Measurements from ENCODE around the gene SIM2. TPM values are rescaled to one million over a fixed set of nuclear protein-coding genes. Genes with fewer than 3 reads are reported as not detected.

SIM2 gene
- total and polyA plus RNA-seq, 12 donors, result 0.01 to 0.16 (median 0.15) TPM; not detected in 9

- 12 to 15% methylated on average over 51 to 62 of the region's 62 CpGs for WGBS, 2 donors
- peak in 7 of 8 donors; percentile 5 to 35 (median 21) for ATAC-seq
- H3K36me3 ChIP-seq, result peaks cover 0 to 4% (median 0%) of the 10 kb centered on the region in 9 donors
These were observed 48.3 kb downstream of the SIM2 start for GRCh38 chr21:36747041-36747814.

GRCh38 chr21:36747815-36748383 is 49.0 kb downstream of the SIM2 start:
- intact Hi-C loops (cut with DNase I), result loop anchor here (2.0 to 10.0 kb wide), 9 partner anchors 94 to 179 kb away; no protein-coding TSS in a partner anchor

More at GRCh38 chr21:36747041-36747814, 48.3 kb downstream of the SIM2 start:
- intact Hi-C loops (cut with DNase I), result loop anchor here (5.0 to 10.0 kb wide), 8 partner anchors 95 to 180 kb away; no protein-coding TSS in a partner anchor
- H3K27me3 ChIP-seq, result peaks cover 0 to 51% (median 13%) of the 10 kb centered on the region in 7 donors
- peak overlapping the region in 9 of 10 donors; percentile 22 to 53 (median 47) for H3K4me3 ChIP-seq
- peaks cover 0 to 28% (median 9%) of the 10 kb centered on the region in 9 donors for H3K4me1 ChIP-seq
- DNase-seq, result no peak
- no peaks in the 10 kb centered on the region for H3K9me3 ChIP-seq
- no peak overlapping the region for H3K27ac ChIP-seq
- no peak for TF ChIP-seq CTCF (IDR thresholded peaks at IDR 0.05)

GRCh38 chr21:36749935-36750575 is 51.1 kb downstream of the SIM2 start:
- 74 to 75% methylated on average over 14 of the region's 14 CpGs for WGBS, 2 donors
- intact Hi-C loops (cut with DNase I), result loop anchor here (2.0 to 10.0 kb wide), 9 partner anchors 92 to 177 kb away; no protein-coding TSS in a partner anchor
- ATAC-seq (peak in 3 of 8 donors; percentile 30 to 56 (median 55)), DNase-seq (peak in 1 of 2 donors; percentile 18)
- TF ChIP-seq CTCF (IDR thresholded peaks at IDR 0.05), result no peak
- H3K9me3 ChIP-seq, result no peaks in the 10 kb centered on the region
- H3K27ac ChIP-seq, result no peak overlapping the region
- H3K27me3 ChIP-seq, result peaks cover 0 to 39% (median 7%) of the 10 kb centered on the region in 7 donors
- H3K36me3 ChIP-seq, result peaks cover 0 to 19% (median 0%) of the 10 kb centered on the region in 9 donors
- no peak overlapping the region for H3K4me3 ChIP-seq
- peaks cover 0 to 23% (median 10%) of the 10 kb centered on the region in 9 donors for H3K4me1 ChIP-seq

More at GRCh38 chr21:36747815-36748383, 49.0 kb downstream of the SIM2 start:
- peaks cover 0 to 51% (median 13%) of the 10 kb centered on the region in 7 donors for H3K27me3 ChIP-seq
- peak; percentile 38 to 60 for DNase-seq
- H3K36me3 ChIP-seq, result peaks cover 0 to 4% (median 0%) of the 10 kb centered on the region in 9 donors
- H3K27ac ChIP-seq, result peak overlapping the region in 1 of 10 donors; percentile 39
- peak overlapping the region; percentile 34 to 60 (median 53) for H3K4me3 ChIP-seq
- WGBS, 2 donors, result 5% methylated on average over 49 to 80 of the region's 80 CpGs
- peak in 5 of 9 donors; percentile 6 to 38 (median 35) for TF ChIP-seq CTCF (IDR thresholded peaks at IDR 0.05)
- ATAC-seq, result peak; percentile 42 to 85 (median 66)
- no peaks in the 10 kb centered on the region for H3K9me3 ChIP-seq
- peaks cover 0 to 28% (median 9%) of the 10 kb centered on the region in 9 donors for H3K4me1 ChIP-seq

- Histone ChIP-seq H3K36me3 (peaks cover 0 to 21% (median 0%) of the 10 kb centered on the region in 9 donors), H3K27ac (no peak overlapping the region), H3K4me3 (no peak overlapping the region), H3K4me1 (peaks cover 0 to 23% (median 10%) of the 10 kb centered on the region in 9 donors), H3K9me3 (no peaks in the 10 kb centered on the region), H3K27me3 (peaks cover 0 to 35% (median 4%) of the 10 kb centered on the region in 7 donors)
- no peak for DNase-seq
- no peak for TF ChIP-seq CTCF (IDR thresholded peaks at IDR 0.05)
- intact Hi-C loops (cut with DNase I), result loop anchor here in 2 of 10 donors (5.0 kb wide), 2 partner anchors 102 to 177 kb away; no protein-coding TSS in a partner anchor
- no peak for ATAC-seq
- 97 to 99% methylated on average over 2 of the region's 2 CpGs for WGBS, 2 donors
These were observed 51.7 kb downstream of the SIM2 start for GRCh38 chr21:36750576-36750959.

All from heart right ventricle (tissue), 16 donors.